Naive thymus-derived CD4-positive, alpha-beta T cell (primary cell): Measurements from ENCODE around the gene CDC42SE2. TPM values are rescaled to one million over a fixed set of nuclear protein-coding genes. Genes with fewer than 3 reads are reported as not detected.
A peak's percentile ranks its signal among the peaks of the same experiment; 100 is the strongest.

Source experiments
- ATAC-seq: fragments of 150-1000 bp; cut with Tn5 transposase; 2 replicates; pipeline ENCODE4 v1.10.0; 2021; ENCODE audit warnings: mild to moderate bottlenecking, moderate library complexity
- CTCF ChIA-PET: fragments of 350-600 bp; sonication (Branson Sonifier 250); formaldehyde crosslinking; loops from one replicate; lab custom pipeline; 2021; ENCODE audit warnings: antibody characterized with exemption; lab: Charles Lee
- POLR2A ChIA-PET: fragments of 350-600 bp; sonication (Branson Sonifier 250); formaldehyde crosslinking; loops from one replicate; lab custom pipeline; 2021; ENCODE audit warnings: antibody characterized with exemption, inconsistent platforms; lab: Charles Lee
- DNase-seq, 9 donors: peaks; one replicate each; pipeline versions ENCODE4 v3.0.0 to v3.0.0-alpha.2; 2020 to 2022; ENCODE audit warnings: mixed read lengths in 1 of 9
- H3K27ac ChIP-seq: one replicate; pipeline ENCODE4 v1.7.0; 2013; ENCODE audit warnings: mild to moderate bottlenecking, low read depth, low read length, moderate library complexity
- H3K27me3 ChIP-seq, 2 donors: one replicate each; pipeline ENCODE4 v1.7.0; 2013; ENCODE audit warnings: low read length in 2 of 2, mild to moderate bottlenecking in 2 of 2, moderate library complexity in 2 of 2; ENCODE audit not compliant: control insufficient read depth in 2 of 2, insufficient read depth in 2 of 2
- H3K36me3 ChIP-seq, 3 experiments: 1 replicate in 2 of 3; 2 replicates in 1 of 3; pipeline ENCODE4 v1.7.0; 2013; ENCODE audit warnings: low read length in 3 of 3, mild to moderate bottlenecking in 3 of 3, moderate library complexity in 1 of 3; ENCODE audit not compliant: insufficient read depth in 3 of 3, control insufficient read depth in 2 of 3
- H3K4me1 ChIP-seq, 2 donors: one replicate each; pipeline ENCODE4 v1.7.0; 2013; ENCODE audit warnings: low read length in 2 of 2, mild to moderate bottlenecking in 2 of 2, moderate library complexity in 1 of 2; ENCODE audit not compliant: control insufficient read depth in 2 of 2, insufficient read depth in 2 of 2
- H3K4me3 ChIP-seq: 2 replicates; pipeline ENCODE4 v1.7.0; 2013; ENCODE audit warnings: mild to moderate bottlenecking, low read length
- H3K9me3 ChIP-seq, 3 experiments: 1 replicate in 2 of 3; 2 replicates in 1 of 3; pipeline ENCODE4 v1.7.0; 2013; ENCODE audit warnings: low read length in 3 of 3; ENCODE audit not compliant: control insufficient read depth in 2 of 3
- H3K27ac Mint-ChIP-seq, 9 donors: one replicate each; pipeline ENCODE4 v1.8.0; 2020 to 2022; ENCODE audit warnings: mixed read lengths in 9 of 9, mild to moderate bottlenecking in 8 of 9, moderate library complexity in 5 of 9, inconsistent platforms in 2 of 9
- H3K27me3 Mint-ChIP-seq, 5 donors: one replicate each; pipeline ENCODE4 v1.8.0; 2021 to 2022; ENCODE audit warnings: mixed read lengths in 5 of 5, mild to moderate bottlenecking in 1 of 5
- H3K36me3 Mint-ChIP-seq, 5 donors: one replicate each; pipeline ENCODE4 v1.8.0; 2020 to 2022; ENCODE audit warnings: mixed read lengths in 5 of 5, mild to moderate bottlenecking in 3 of 5, inconsistent platforms in 1 of 5
- H3K4me1 Mint-ChIP-seq, 7 donors: one replicate each; pipeline ENCODE4 v1.8.0; 2020 to 2022; ENCODE audit warnings: mixed read lengths in 7 of 7, mild to moderate bottlenecking in 3 of 7, inconsistent platforms in 1 of 7
- H3K4me3 Mint-ChIP-seq, 10 donors: one replicate each; pipeline ENCODE4 v1.8.0; 2020 to 2022; ENCODE audit warnings: mild to moderate bottlenecking in 10 of 10, mixed read lengths in 10 of 10, moderate library complexity in 6 of 10, inconsistent platforms in 2 of 10
- H3K9me3 Mint-ChIP-seq, 11 donors: one replicate each; pipeline ENCODE4 v1.8.0; 2020 to 2022; ENCODE audit warnings: mixed read lengths in 11 of 11, mild to moderate bottlenecking in 4 of 11, inconsistent platforms in 1 of 11, moderate library complexity in 1 of 11
- intact Hi-C, 2 donors: fragments of 100-400 bp; cut with micrococcal nuclease; formaldehyde crosslinking; loops; one replicate each; pipeline ENCODE4 v1.15.1; 2023
- polyA plus RNA-seq, 2 donors: library from polyadenylated mRNA; unstranded; fragments of 300-500 nt; fragmentation: Illumina TruSeq; gene quantifications; one replicate each; pipeline ENCODE4 v1.2.3, GENCODE V29; 2021
- total RNA-seq, 6 experiments: library from RNA in 5 of 6; stranded (reverse) in 5 of 6; gene quantifications; 1 replicate in 5 of 6; 2 replicates in 1 of 6; pipeline ENCODE4 v1.2.3 and lab custom pipeline; 2021 to 2026

Gene CDC42SE2
- total and polyA plus RNA-seq, 7 experiments from 2014 or later, result 143 to 482 (median 244) TPM

DNA sequence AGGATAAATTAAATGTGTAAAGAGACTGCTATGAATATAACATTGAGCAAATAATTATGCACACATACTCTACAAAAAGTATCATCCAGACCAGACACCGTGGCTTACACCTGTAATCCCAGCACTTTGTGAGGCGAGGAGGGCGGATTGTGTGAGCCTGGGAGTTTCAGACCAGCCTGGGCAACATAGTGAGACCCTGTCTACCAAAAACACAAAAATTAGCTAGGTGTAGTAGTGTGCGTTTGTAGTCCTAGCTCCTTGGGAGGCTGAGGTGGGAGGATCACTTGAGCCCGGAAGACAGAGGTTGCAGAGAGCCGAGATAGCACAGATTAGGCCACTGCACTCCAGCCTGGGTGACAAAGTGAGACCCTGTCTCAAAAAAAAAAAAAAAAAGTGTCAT, 2.4 kb upstream of the CDC42SE2 start:
- Histone ChIP-seq H3K4me3 (no peak overlapping the region), H3K27me3 (no peaks in the 10 kb centered on the region), H3K36me3 (peaks cover 0 to 11% (median 10%) of the 10 kb centered on the region in 3 experiments), H3K9me3 (no peaks in the 10 kb centered on the region), H3K27ac (no peak overlapping the region), H3K4me1 (peaks cover 49 to 50% of the 10 kb centered on the region in 2 donors)
- CTCF ChIA-PET, result interaction anchor here (1.0 to 2.9 kb wide), 2 partner anchors 10 to 120 kb away, joined by 4 to 8 read pairs; no protein-coding TSS in a partner anchor
- POLR2A ChIA-PET, result interaction anchor here (0.6 to 7.4 kb wide), 14 partner anchors 10 to 160 kb away, joined by 3 to 237 read pairs (median 6); partner anchors contain the start of gene HINT1
- no peak for ATAC-seq
- Mint-ChIP-seq H3K27ac (peak overlapping the region in 6 of 9 donors; percentile 26 to 97 (median 80)), H3K36me3 (peaks cover 0 to 39% (median 14%) of the 10 kb centered on the region in 5 donors), H3K4me3 (peak overlapping the region in 6 of 10 donors; percentile 13 to 83 (median 40)), H3K9me3 (no peaks in the 10 kb centered on the region), H3K27me3 (no peaks in the 10 kb centered on the region), H3K4me1 (peaks cover 34 to 66% (median 58%) of the 10 kb centered on the region in 7 donors)
- DNase-seq, result no peak
- intact Hi-C loops, result loop anchor here (5.0 kb wide), 2 partner anchors 36 to 536 kb away; partner anchors contain the start of gene FNIP1 (in 1 of the 2)

DNA sequence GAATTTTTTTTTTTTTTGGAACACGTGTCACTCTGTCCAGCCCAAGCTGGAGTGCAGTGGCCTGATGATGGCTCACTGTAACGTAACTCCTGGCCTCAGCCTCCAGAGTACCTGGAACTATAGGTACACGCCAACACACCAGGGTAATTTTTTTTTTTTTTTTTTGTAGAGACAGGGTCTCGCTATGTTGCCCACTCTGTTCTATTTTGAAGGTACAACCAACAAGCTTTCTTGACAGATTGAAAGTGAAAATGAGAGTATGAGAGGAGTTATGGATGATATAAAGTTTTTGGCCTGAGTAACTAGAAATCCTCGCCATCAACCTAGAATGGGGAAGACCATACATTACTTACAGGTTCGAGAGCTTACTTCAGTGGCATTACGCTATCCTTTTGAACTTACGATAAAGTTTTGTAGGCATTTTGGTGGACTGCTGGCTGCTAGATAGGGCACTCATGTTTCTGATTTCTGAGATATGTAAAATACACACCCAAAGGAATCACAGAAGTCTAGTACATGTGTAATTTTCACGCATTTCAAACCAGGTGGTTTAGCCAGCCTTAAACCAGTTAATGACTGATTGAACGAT, 806 bp upstream of the CDC42SE2 start:
- H3K36me3 Mint-ChIP-seq, result peaks cover 0 to 39% (median 15%) of the 10 kb centered on the region in 5 donors
- peaks cover 0 to 2% (median 0%) of the 10 kb centered on the region in 11 donors for H3K9me3 Mint-ChIP-seq
- Histone ChIP-seq H3K9me3 (no peaks in the 10 kb centered on the region), H3K27ac (peak overlapping the region; percentile 98), H3K27me3 (no peaks in the 10 kb centered on the region), H3K36me3 (peaks cover 0 to 11% (median 10%) of the 10 kb centered on the region in 3 experiments), H3K4me1 (peaks cover 36% of the 10 kb centered on the region in 2 donors), H3K4me3 (peak overlapping the region; percentile 87)
- ATAC-seq (peak; percentile 0), DNase-seq (no peak)
- CTCF ChIA-PET, result interaction anchor here (0.8 to 4.1 kb wide), 7 partner anchors 12 to 133 kb away, joined by 3 to 34 read pairs (median 8); no protein-coding TSS in a partner anchor
- intact Hi-C loops, result loop anchor here (1.0 to 5.0 kb wide), 8 partner anchors 10 to 534 kb away; partner anchors contain the start of genes HINT1 (in 2 of the 2), FNIP1 (in 1 of the 2), LYRM7 (in 1 of the 2) and RAPGEF6 (in 1 of the 2)
- H3K27me3 Mint-ChIP-seq, result no peaks in the 10 kb centered on the region
- POLR2A ChIA-PET, result interaction anchor here (0.6 to 7.4 kb wide), 24 partner anchors 12 to 361 kb away, joined by 3 to 237 read pairs (median 9); partner anchors contain the start of gene HINT1
- peak overlapping the region; percentile 85 to 98 (median 95) for H3K27ac Mint-ChIP-seq
- peak overlapping the region; percentile 80 to 95 (median 90) for H3K4me3 Mint-ChIP-seq
- peaks cover 27 to 61% (median 51%) of the 10 kb centered on the region in 7 donors for H3K4me1 Mint-ChIP-seq

DNA sequence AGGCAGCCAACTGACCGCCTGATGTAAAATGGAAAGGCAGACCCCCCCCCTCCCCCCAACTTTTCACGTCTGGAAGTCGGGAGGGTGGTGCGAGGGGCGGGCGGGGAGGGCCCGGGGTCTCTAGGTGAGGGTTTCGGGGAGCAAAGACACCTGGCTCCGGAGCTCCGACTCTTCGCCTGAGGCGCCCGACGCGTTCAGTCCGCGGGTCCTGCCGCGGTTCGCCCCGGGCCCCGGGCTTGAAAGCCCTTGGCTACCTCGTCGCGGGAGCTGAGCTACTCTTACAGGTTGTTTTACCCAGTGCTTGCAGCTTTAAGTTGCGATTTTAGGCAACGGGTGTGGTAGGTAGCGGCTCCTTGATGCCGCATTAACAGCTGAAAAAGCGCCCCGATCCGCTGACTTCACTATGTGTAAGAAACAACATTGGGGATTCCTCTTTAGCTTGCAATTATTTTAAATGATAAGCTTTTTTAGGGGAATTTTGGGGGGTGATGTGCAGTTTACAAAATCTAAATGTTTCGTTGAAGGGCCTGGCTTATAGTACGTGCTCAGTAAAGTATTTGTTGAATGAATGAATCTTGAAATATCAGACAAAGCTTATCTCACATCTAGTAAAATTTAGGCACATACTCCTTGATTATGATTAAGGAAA, 722 bp downstream of the CDC42SE2 start:
- POLR2A ChIA-PET, result interaction anchor here (0.5 to 7.4 kb wide), 38 partner anchors 13 to 150 kb away, joined by 3 to 237 read pairs (median 8); partner anchors contain the start of genes HINT1 and LYRM7
- Mint-ChIP-seq H3K27ac (peak overlapping the region; percentile 74 to 98 (median 90)), H3K27me3 (no peaks in the 10 kb centered on the region), H3K36me3 (peaks cover 0 to 34% (median 4%) of the 10 kb centered on the region in 5 donors), H3K4me1 (peaks cover 22 to 61% (median 45%) of the 10 kb centered on the region in 7 donors), H3K9me3 (peaks cover 0 to 2% (median 0%) of the 10 kb centered on the region in 11 donors), H3K4me3 (peak overlapping the region; percentile 80 to 97 (median 90))
- peaks cover 34 to 41% of the 10 kb centered on the region in 2 donors for H3K4me1 ChIP-seq
- CTCF ChIA-PET, result interaction anchor here (0.5 to 4.1 kb wide), 21 partner anchors 9 to 131 kb away, joined by 3 to 35 read pairs (median 5); partner anchors contain the start of gene HINT1
- peak; percentile 9 for ATAC-seq
- H3K9me3 ChIP-seq, result no peaks in the 10 kb centered on the region
- H3K36me3 ChIP-seq, result peaks cover 0 to 10% (median 8%) of the 10 kb centered on the region in 3 experiments
- peak overlapping the region; percentile 87 for H3K4me3 ChIP-seq
- intact Hi-C loops, result loop anchor here (1.0 to 5.0 kb wide), 9 partner anchors 8 to 533 kb away; partner anchors contain the start of genes FNIP1 (in 1 of the 2) and LYRM7 (in 1 of the 2)
- no peaks in the 10 kb centered on the region for H3K27me3 ChIP-seq
- peak in 8 of 9 donors; percentile 47 to 71 (median 56) for DNase-seq
- H3K27ac ChIP-seq, result peak overlapping the region; percentile 98

DNA sequence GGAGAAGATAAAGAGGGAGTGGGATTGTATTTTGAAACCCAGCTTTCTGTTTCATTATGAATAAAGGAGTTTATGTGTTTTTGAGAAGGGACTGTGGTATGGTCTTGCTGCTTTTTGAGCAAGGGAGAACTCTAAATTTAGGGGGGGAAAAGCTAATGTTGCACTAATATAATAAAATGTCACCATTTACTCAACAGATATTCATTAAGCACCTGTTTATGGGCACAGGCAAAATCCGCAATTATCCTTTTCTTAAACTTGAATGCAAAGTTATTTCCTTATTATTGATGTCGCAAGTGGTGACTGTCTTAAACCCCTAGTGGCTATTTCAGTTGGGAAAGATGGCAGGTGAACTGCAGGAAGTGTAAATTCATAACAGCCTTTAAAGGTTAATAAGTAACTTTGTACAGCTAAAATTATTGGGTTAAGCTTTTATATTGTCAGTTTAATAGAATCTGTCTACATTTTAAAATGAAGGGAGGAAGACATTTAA, 1.5 kb downstream of the CDC42SE2 start:
- Histone ChIP-seq H3K4me1 (peaks cover 30 to 41% of the 10 kb centered on the region in 2 donors), H3K27me3 (no peaks in the 10 kb centered on the region), H3K9me3 (no peaks in the 10 kb centered on the region), H3K36me3 (peaks cover 0 to 10% (median 4%) of the 10 kb centered on the region in 3 experiments), H3K4me3 (peak overlapping the region; percentile 87), H3K27ac (peak overlapping the region; percentile 98)
- ATAC-seq (no peak), DNase-seq (peak in 4 of 9 donors; percentile 40 to 57 (median 52))
- peaks cover 0 to 33% (median 4%) of the 10 kb centered on the region in 5 donors for H3K36me3 Mint-ChIP-seq
- peaks cover 0 to 2% (median 0%) of the 10 kb centered on the region in 11 donors for H3K9me3 Mint-ChIP-seq
- no peaks in the 10 kb centered on the region for H3K27me3 Mint-ChIP-seq
- ChIA-PET CTCF (interaction anchor here (0.9 to 4.1 kb wide), 21 partner anchors 10 to 130 kb away, joined by 3 to 35 read pairs (median 5); no protein-coding TSS in a partner anchor), POLR2A (interaction anchor here (0.6 to 7.4 kb wide), 35 partner anchors 12 to 140 kb away, joined by 3 to 237 read pairs (median 8); partner anchors contain the start of genes HINT1 and LYRM7)
- H3K27ac Mint-ChIP-seq, result peak overlapping the region; percentile 74 to 98 (median 90)
- intact Hi-C loops, result loop anchor here (1.0 to 2.0 kb wide), 5 partner anchors 9 to 117 kb away; partner anchors contain the start of gene LYRM7 (in 1 of the 2)
- H3K4me3 Mint-ChIP-seq, result peak overlapping the region; percentile 80 to 97 (median 90)
- H3K4me1 Mint-ChIP-seq, result peaks cover 17 to 62% (median 46%) of the 10 kb centered on the region in 7 donors

DNA sequence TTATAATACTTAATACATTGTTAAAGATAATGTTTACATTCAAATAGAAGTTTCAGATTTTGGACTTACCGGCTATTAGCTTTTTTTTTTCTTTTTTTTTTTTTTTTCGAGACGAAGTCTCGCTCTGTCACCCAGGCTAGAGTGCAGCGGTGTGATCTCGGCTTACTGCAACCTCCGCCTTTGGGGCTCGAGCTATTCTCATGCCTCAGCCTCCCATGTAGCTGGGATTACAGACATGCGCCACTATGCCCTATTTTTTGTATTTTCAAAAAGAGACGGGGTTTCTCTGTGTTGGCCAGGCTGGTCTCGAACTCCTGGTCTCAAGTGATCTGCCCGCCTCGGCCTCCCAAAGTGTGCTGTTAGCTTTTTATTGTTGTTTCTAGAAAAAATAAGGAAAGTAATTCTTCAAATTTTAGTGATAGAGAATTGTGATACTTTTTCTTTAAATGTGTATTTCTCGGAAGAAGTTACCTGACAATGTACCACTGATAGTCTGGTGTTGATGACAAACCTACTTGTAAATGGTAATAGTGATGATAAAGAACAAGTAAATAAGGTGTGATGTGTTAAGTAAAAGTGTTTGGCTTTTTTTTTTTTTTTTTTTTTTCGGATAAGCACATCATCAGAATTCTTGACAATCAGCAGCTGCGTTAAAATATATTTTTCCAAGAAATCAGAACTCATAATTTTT, 2.7 kb downstream of the CDC42SE2 start:
- ChIA-PET POLR2A (interaction anchor here (0.6 to 7.4 kb wide), 25 partner anchors 8 to 150 kb away, joined by 3 to 237 read pairs (median 5); no protein-coding TSS in a partner anchor), CTCF (interaction anchor here (0.6 to 4.1 kb wide), 16 partner anchors 11 to 155 kb away, joined by 3 to 35 read pairs (median 4); no protein-coding TSS in a partner anchor)
- Mint-ChIP-seq H3K27me3 (no peaks in the 10 kb centered on the region), H3K9me3 (peaks cover 0 to 2% (median 0%) of the 10 kb centered on the region in 11 donors), H3K27ac (peak overlapping the region; percentile 67 to 97 (median 94)), H3K4me3 (peak overlapping the region; percentile 80 to 93 (median 90)), H3K4me1 (peaks cover 29 to 63% (median 52%) of the 10 kb centered on the region in 7 donors), H3K36me3 (peaks cover 0 to 41% (median 4%) of the 10 kb centered on the region in 5 donors)
- intact Hi-C loops, result no loop called here
- peak overlapping the region; percentile 62 for H3K4me3 ChIP-seq
- peak overlapping the region; percentile 98 for H3K27ac ChIP-seq
- DNase-seq, result peak in 4 of 9 donors; percentile 39 to 57 (median 57)
- peaks cover 0 to 10% (median 4%) of the 10 kb centered on the region in 3 experiments for H3K36me3 ChIP-seq
- H3K4me1 ChIP-seq, result peaks cover 38 to 47% of the 10 kb centered on the region in 2 donors
- H3K27me3 ChIP-seq, result no peaks in the 10 kb centered on the region
- no peaks in the 10 kb centered on the region for H3K9me3 ChIP-seq
- no peak for ATAC-seq
